ENCODE measurements around the gene NPEPPS. TPM values are rescaled to one million over a fixed set of nuclear protein-coding genes. Genes with fewer than 3 reads are reported as not detected.

NPEPPS gene
- total and polyA plus RNA-seq, 2 donors (not counting 3 experiments of a cell fraction or from before 2014, with no cell fraction given) = 69.2 to 102 TPM

DNA sequence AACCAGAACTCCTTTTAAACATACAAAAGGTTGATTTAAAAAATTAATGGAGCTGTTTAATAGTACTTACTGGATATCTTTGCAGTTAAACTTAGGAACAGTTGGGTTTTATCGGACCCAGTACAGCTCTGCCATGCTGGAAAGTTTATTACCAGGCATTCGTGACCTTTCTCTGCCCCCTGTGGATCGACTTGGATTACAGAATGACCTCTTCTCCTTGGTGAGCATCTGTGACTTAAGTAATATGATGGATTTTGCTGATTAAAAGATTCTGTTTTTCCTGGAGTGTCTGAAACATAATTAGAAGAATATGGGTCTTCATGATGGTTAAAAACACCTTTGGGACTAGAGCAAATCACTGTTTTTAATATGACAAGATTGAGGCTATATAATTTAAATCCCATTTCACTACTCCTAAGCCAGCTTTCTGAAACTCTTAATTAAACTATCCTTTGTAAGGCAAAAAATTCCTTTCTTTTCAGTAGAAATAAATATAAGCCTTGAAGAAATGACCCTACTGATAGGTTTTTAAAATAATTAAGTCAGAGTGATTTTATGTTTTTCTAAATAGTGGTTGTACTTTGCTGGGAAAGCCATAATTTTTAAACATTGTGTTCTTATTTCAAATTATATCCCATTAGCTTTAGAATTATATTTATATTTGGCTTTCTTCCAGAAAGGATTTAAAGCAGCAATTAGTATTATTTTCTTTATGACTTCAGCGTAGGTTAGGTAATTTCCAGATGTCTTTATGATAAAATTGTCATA lies 73.1 kb downstream of the NPEPPS start:
- no TSS peak for BruUV-seq (replicated peaks)
- Histone ChIP-seq H3K27ac (ENCODE audit: insufficient read depth, low read depth, low read length) (no peak overlapping the region), H3K4me1 (ENCODE audit: control insufficient read depth, extremely low read depth, insufficient read depth, low read length) (peaks cover 9% of the 10 kb centered on the region), H3K79me2 (ENCODE audit: control insufficient read depth, insufficient read depth, low read length) (no peaks in the 10 kb centered on the region), H3K9me3 (replicated peaks; ENCODE audit: control insufficient read depth, insufficient read depth, low read length) (no peaks in the 10 kb centered on the region), H4K20me1 (replicated peaks; ENCODE audit: control insufficient read depth, extremely low read depth, insufficient read depth, low read length) (no peaks in the 10 kb centered on the region), H3K9me1 (replicated peaks; ENCODE audit: control insufficient read depth, extremely low read depth, insufficient read depth, low read length) (no peaks in the 10 kb centered on the region), H3K36me3 (ENCODE audit: control insufficient read depth in 2 of 2, extremely low read depth in 1 of 2, insufficient read depth in 2 of 2, low read length in 2 of 2) (peaks cover 10 to 12% of the 10 kb centered on the region in 2 experiments), H3K27me3 (ENCODE audit: control insufficient read depth in 2 of 2, insufficient read depth in 2 of 2, low read length in 2 of 2) (no peaks in the 10 kb centered on the region), H3K4me3 (replicated peaks in 1 of 3; ENCODE audit: insufficient read depth in 1 of 3, low read depth in 1 of 3, low read length in 3 of 3) (no peak overlapping the region), H3K9ac (replicated peaks; ENCODE audit: extremely low read depth, insufficient read depth, low read length) (no peak overlapping the region), H2AFZ (ENCODE audit: low read depth, low read length) (no peak overlapping the region), H3K4me2 (ENCODE audit: insufficient read depth, low read length) (no peak overlapping the region)
- intact Hi-C loops (cut with micrococcal nuclease) = no loop called here
- no peak for TF ChIP-seq GATA2 (IDR thresholded peaks at IDR 0.05; ENCODE audit: insufficient read depth, insufficient read length, low read depth, low read length)
- no peak for TF ChIP-seq MYC (IDR thresholded peaks at IDR 0.05; ENCODE audit: low read depth, low read length)
- no peak for TF ChIP-seq POLR2A (IDR thresholded peaks at IDR 0.05; ENCODE audit: low read depth, low read length)
- TF ChIP-seq FOS (IDR thresholded peaks at IDR 0.05; ENCODE audit: borderline replicate concordance, insufficient read depth, low read length) = no peak
- TF ChIP-seq, protein P1, sequence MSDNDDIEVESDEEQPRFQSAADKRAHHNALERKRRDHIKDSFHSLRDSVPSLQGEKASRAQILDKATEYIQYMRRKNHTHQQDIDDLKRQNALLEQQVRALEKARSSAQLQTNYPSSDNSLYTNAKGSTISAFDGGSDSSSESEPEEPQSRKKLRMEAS (IDR thresholded peaks at IDR 0.05; ENCODE audit: insufficient read depth, insufficient read length) = no peak
- TF ChIP-seq POLR2AphosphoS5 (IDR thresholded peaks at IDR 0.05; ENCODE audit: insufficient read depth, low read depth, low read length) = no peak
- no peak for TF ChIP-seq EZH2 (IDR thresholded peaks at IDR 0.05; ENCODE audit: borderline replicate concordance, low read depth, low read length, severe bottlenecking)
- dilution Hi-C loops (cut with MboI; ENCODE audit: extremely low pct_ligation_motif_present, low sequenced_read_pairs) = no loop called here
- DNase-seq (ENCODE audit: low read depth, low spot score) (no peak), FAIRE-seq (no peak)
- ChIA-PET CTCF (interaction anchor here (0.8 to 5.6 kb wide), 3 partner anchors 11 to 289 kb away, joined by 3 to 43 read pairs (median 5); no protein-coding TSS in a partner anchor), POLR2A (no interaction called here)

DNA sequence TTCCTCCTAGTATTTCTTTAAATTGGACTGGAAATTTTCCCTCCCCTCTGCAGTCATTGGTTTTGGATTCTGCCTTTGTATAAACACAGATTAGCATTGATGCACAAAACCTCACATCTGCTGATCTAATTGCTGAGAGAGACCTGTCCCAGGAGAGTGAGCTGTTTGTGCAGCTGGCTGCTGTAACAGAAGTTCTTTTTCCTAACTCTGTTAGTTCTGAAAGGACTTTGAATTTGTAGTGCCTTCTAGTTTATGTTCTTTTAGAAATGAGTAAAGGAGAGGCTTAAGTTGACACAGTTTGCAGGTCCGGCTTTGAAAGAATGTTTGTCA lies 73.7 kb downstream of the NPEPPS start:
- no peak overlapping the region for H2AFZ ChIP-seq (ENCODE audit: low read depth, low read length)
- H3K9me1 ChIP-seq (replicated peaks; ENCODE audit: control insufficient read depth, extremely low read depth, insufficient read depth, low read length) = no peaks in the 10 kb centered on the region
- TF ChIP-seq FOS (IDR thresholded peaks at IDR 0.05; ENCODE audit: borderline replicate concordance, insufficient read depth, low read length) = no peak
- TF ChIP-seq, protein P1 (IDR thresholded peaks at IDR 0.05; ENCODE audit: insufficient read depth, insufficient read length) = no peak
- TF ChIP-seq JUN (IDR thresholded peaks at IDR 0.05; ENCODE audit: borderline replicate concordance, insufficient read depth, insufficient read length, low read depth) = no peak
- TF ChIP-seq GATA2 (IDR thresholded peaks at IDR 0.05; ENCODE audit: insufficient read depth, insufficient read length, low read depth, low read length) = no peak
- no peak for TF ChIP-seq POLR2AphosphoS5 (IDR thresholded peaks at IDR 0.05; ENCODE audit: insufficient read depth, low read depth, low read length)
- no peak for TF ChIP-seq EZH2 (IDR thresholded peaks at IDR 0.05; ENCODE audit: borderline replicate concordance, low read depth, low read length, severe bottlenecking)
- TF ChIP-seq CTCF (IDR thresholded peaks at IDR 0.05; ENCODE audit: extremely low read depth in 1 of 2, insufficient read depth in 1 of 2, low read depth in 1 of 2, low read length in 2 of 2) = no peak
- TF ChIP-seq MYC (IDR thresholded peaks at IDR 0.05; ENCODE audit: low read depth, low read length) = no peak
- no peak for TF ChIP-seq POLR2A (IDR thresholded peaks at IDR 0.05; ENCODE audit: low read depth, low read length)
- CTCF ChIA-PET = interaction anchor here (2.2 to 5.6 kb wide), 2 partner anchors 10 to 104 kb away, joined by 5 to 43 read pairs; no protein-coding TSS in a partner anchor
- BruUV-seq (replicated peaks) = no TSS peak
- H4K20me1 ChIP-seq (replicated peaks; ENCODE audit: control insufficient read depth, extremely low read depth, insufficient read depth, low read length) = no peaks in the 10 kb centered on the region
- H3K9me3 ChIP-seq (replicated peaks; ENCODE audit: control insufficient read depth, insufficient read depth, low read length) = no peaks in the 10 kb centered on the region
- H3K79me2 ChIP-seq (ENCODE audit: control insufficient read depth, insufficient read depth, low read length) = no peaks in the 10 kb centered on the region
- FAIRE-seq = peak; percentile 69
- H3K4me1 ChIP-seq (ENCODE audit: control insufficient read depth, extremely low read depth, insufficient read depth, low read length) = peaks cover 9% of the 10 kb centered on the region
- POLR2A ChIA-PET = no interaction called here
- dilution Hi-C loops (cut with MboI; ENCODE audit: extremely low pct_ligation_motif_present, low sequenced_read_pairs) (no loop called here), intact Hi-C loops (cut with micrococcal nuclease) (no loop called here)
- peak overlapping the region; percentile 34 for H3K27ac ChIP-seq (ENCODE audit: insufficient read depth, low read depth, low read length)
- no peak overlapping the region for H3K4me2 ChIP-seq (ENCODE audit: insufficient read depth, low read length)
- no peak overlapping the region for H3K4me3 ChIP-seq (replicated peaks in 1 of 3; ENCODE audit: insufficient read depth in 1 of 3, low read depth in 1 of 3, low read length in 3 of 3)
- H3K27me3 ChIP-seq (ENCODE audit: control insufficient read depth in 2 of 2, insufficient read depth in 2 of 2, low read length in 2 of 2) = no peaks in the 10 kb centered on the region
- no peak overlapping the region for H3K9ac ChIP-seq (replicated peaks; ENCODE audit: extremely low read depth, insufficient read depth, low read length)
- peak; percentile 30 for DNase-seq (ENCODE audit: low read depth, low spot score)
- peaks cover 10 to 12% of the 10 kb centered on the region in 2 experiments for H3K36me3 ChIP-seq (ENCODE audit: control insufficient read depth in 2 of 2, extremely low read depth in 1 of 2, insufficient read depth in 2 of 2, low read length in 2 of 2)

Data from endothelial cell of umbilical vein (primary cell).